ENCODE measurements around the gene ZBED2. TPM values are rescaled to one million over a fixed set of nuclear protein-coding genes. Genes with fewer than 3 reads are reported as not detected.

ZBED2 gene
- 0.18 to 0.45 TPM (median 0.39 TPM) in 5 replicates for total RNA-seq (2022; extraction: Qiagen RNA extraction; ENCODE audit: low read depth)

GRCh38 chr3:111595232-111595631 lies at the start of gene ZBED2:
Gene ZBED2 (minus strand): TSS chr3:111595346. CDS start chr3:111594201, 1,145 bp downstream.

Other genes with a start within 250 kb of the ZBED2 start
- gene CD96, start 53.1 kb downstream of the ZBED2 start, total RNA-seq (2022; extraction: Qiagen RNA extraction; ENCODE audit: low read depth), result not detected in 5 replicates
- 7.1 to 12.7 TPM (median 9.9 TPM) in 5 replicates for gene PLCXD2, start 79.3 kb upstream of the ZBED2 start, total RNA-seq (2022; extraction: Qiagen RNA extraction; ENCODE audit: low read depth)